NT2/D1 (cell line): ENCODE measurements around the gene C10orf90.

Source experiments
- SUZ12 ChIP-seq: IDR thresholded peaks from 2 replicates; pipeline ENCODE4 v1.6.1; 2011; ENCODE audit not compliant: insufficient read length, insufficient read depth; ENCODE audit errors: extremely low read depth
- YY1 ChIP-seq: IDR thresholded peaks from 2 replicates; pipeline ENCODE4 v1.6.1; 2011; ENCODE audit not compliant: insufficient read length, insufficient read depth

GRCh38 chr10:126523071-126523470, 147.4 kb downstream of the C10orf90 start:
- no peak for TF ChIP-seq SUZ12
- TF ChIP-seq YY1 = no peak
